Liver (tissue), 3 donors: Measurements from ENCODE around the gene CRACDL.

Experiments used
- GABPA ChIP-seq, 2 donors: IDR thresholded peaks in 1 of 2; conservative IDR thresholded peaks in 1 of 2; 2 replicates each; pipeline ENCODE4 v1.6.1; 2016; ENCODE audit warnings: antibody characterized with exemption in 2 of 2, mild to moderate bottlenecking in 1 of 2, moderate library complexity in 1 of 2
- SP1 ChIP-seq: IDR thresholded peaks from 2 replicates; pipeline ENCODE4 v1.6.1; 2018; ENCODE audit warnings: antibody characterized with exemption, mild to moderate bottlenecking
- TF ChIP-seq, protein P1 (sequence below): fragments of 150-350 bp; IDR thresholded peaks from 2 replicates; pipeline ENCODE4 v1.5.1; 2017; ENCODE audit warnings: improper control_type of control experiment, low read depth, low read length; ENCODE audit not compliant: missing input control
- TF ChIP-seq, protein P2 (sequence below): IDR thresholded peaks from 2 replicates; pipeline ENCODE4 v1.6.1; 2016; ENCODE audit warnings: antibody characterized with exemption, mild to moderate bottlenecking
- donor health status: healthy.
- donor health status: healthy.

DNA sequence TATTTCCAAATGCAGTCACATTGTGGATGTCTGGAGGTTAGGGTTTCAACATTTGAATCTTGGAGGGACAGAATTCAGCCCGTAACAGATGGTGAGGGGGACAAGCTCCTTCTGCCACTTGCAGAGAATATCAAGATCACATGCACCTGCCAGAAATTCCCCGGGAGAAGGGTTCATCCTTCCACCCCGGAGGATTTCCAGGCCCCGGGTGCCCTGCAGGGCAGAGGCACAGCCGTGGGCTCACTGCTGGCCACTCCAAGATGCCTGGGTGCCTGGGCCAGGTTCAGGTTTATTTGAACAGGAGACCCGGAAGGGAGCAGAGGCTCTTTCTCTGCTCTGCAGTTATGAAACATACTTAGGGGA lies 166.9 kb downstream of the CRACDL start:
- TF ChIP-seq, protein P1, sequence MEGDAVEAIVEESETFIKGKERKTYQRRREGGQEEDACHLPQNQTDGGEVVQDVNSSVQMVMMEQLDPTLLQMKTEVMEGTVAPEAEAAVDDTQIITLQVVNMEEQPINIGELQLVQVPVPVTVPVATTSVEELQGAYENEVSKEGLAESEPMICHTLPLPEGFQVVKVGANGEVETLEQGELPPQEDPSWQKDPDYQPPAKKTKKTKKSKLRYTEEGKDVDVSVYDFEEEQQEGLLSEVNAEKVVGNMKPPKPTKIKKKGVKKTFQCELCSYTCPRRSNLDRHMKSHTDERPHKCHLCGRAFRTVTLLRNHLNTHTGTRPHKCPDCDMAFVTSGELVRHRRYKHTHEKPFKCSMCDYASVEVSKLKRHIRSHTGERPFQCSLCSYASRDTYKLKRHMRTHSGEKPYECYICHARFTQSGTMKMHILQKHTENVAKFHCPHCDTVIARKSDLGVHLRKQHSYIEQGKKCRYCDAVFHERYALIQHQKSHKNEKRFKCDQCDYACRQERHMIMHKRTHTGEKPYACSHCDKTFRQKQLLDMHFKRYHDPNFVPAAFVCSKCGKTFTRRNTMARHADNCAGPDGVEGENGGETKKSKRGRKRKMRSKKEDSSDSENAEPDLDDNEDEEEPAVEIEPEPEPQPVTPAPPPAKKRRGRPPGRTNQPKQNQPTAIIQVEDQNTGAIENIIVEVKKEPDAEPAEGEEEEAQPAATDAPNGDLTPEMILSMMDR: no peak
- TF ChIP-seq SP1: no peak
- TF ChIP-seq GABPA (IDR thresholded peaks at IDR 0.05 in 1 of 2, conservative IDR thresholded peaks at IDR 0.05 in 1 of 2): no peak
- TF ChIP-seq, protein P2, sequence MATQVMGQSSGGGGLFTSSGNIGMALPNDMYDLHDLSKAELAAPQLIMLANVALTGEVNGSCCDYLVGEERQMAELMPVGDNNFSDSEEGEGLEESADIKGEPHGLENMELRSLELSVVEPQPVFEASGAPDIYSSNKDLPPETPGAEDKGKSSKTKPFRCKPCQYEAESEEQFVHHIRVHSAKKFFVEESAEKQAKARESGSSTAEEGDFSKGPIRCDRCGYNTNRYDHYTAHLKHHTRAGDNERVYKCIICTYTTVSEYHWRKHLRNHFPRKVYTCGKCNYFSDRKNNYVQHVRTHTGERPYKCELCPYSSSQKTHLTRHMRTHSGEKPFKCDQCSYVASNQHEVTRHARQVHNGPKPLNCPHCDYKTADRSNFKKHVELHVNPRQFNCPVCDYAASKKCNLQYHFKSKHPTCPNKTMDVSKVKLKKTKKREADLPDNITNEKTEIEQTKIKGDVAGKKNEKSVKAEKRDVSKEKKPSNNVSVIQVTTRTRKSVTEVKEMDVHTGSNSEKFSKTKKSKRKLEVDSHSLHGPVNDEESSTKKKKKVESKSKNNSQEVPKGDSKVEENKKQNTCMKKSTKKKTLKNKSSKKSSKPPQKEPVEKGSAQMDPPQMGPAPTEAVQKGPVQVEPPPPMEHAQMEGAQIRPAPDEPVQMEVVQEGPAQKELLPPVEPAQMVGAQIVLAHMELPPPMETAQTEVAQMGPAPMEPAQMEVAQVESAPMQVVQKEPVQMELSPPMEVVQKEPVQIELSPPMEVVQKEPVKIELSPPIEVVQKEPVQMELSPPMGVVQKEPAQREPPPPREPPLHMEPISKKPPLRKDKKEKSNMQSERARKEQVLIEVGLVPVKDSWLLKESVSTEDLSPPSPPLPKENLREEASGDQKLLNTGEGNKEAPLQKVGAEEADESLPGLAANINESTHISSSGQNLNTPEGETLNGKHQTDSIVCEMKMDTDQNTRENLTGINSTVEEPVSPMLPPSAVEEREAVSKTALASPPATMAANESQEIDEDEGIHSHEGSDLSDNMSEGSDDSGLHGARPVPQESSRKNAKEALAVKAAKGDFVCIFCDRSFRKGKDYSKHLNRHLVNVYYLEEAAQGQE: no peak
